Stomach (tissue), 9 donors: ENCODE results near the gene CCND2. TPM values are rescaled to one million over a fixed set of nuclear protein-coding genes. Genes with fewer than 3 reads are reported as not detected.

Experiments
- DNase-seq, 2 donors: peaks; one replicate each; pipeline versions ENCODE4 v3.0.0 to v3.0.0-alpha.2; 2013 to 2019
- H3K27ac ChIP-seq, 5 donors: fragments of 200-600 bp in 4 of 5; sonication (generic) in 4 of 5; one replicate each; pipeline ENCODE4 v1.5.1; 2013 to 2019; ENCODE audit warnings: mild to moderate bottlenecking in 1 of 5, moderate library complexity in 1 of 5
- H3K27me3 ChIP-seq, 3 donors: fragments of 200-600 bp; sonication (generic); one replicate each; pipeline ENCODE4 v1.5.1; 2017 to 2019; ENCODE audit warnings: mixed run types in 1 of 3
- H3K36me3 ChIP-seq, 4 donors: fragments of 200-600 bp; sonication (generic); 1 replicate in 3 of 4; 2 replicates in 1 of 4; pipeline ENCODE4 v1.5.1; 2016 to 2019
- H3K4me1 ChIP-seq, 4 donors: fragments of 200-600 bp; sonication (generic); one replicate each; pipeline ENCODE4 v1.5.1; 2016 to 2019
- H3K4me3 ChIP-seq, 4 donors: fragments of 200-600 bp; sonication (generic) in 3 of 4; one replicate each; pipeline ENCODE4 v1.5.1; 2016 to 2019; ENCODE audit warnings: mild to moderate bottlenecking in 1 of 4
- H3K9me3 ChIP-seq, 4 donors: fragments of 200-600 bp; sonication (generic); one replicate each; pipeline ENCODE4 v1.5.1; 2016 to 2019
- EP300 ChIP-seq: sonication (generic); formaldehyde crosslinking; IDR thresholded peaks from one replicate; pipeline ENCODE4 v1.6.1; 2017; ENCODE audit warnings: antibody characterized with exemption
- POLR2A ChIP-seq, 4 donors: fragments of 450-650 bp; IDR thresholded peaks; one replicate each; pipeline ENCODE4 v1.6.1; 2016; ENCODE audit warnings: antibody characterized with exemption in 4 of 4, control low read depth in 2 of 4, mild to moderate bottlenecking in 1 of 4, moderate library complexity in 1 of 4
- POLR2AphosphoS5 ChIP-seq, 3 donors: sonication (generic); formaldehyde crosslinking; IDR thresholded peaks; one replicate each; pipeline ENCODE4 v1.6.1; 2016; ENCODE audit warnings: antibody characterized with exemption in 3 of 3
- WGBS, 5 donors: extraction: QIAGEN DNeasy Blood & Tissue Kit in 3 of 5; methylation state at CpG; one replicate each; pipeline versions ENCODE4 v1.1.5 to v1.1.7; 2013 to 2018; 5-methylcytosine and 5-hydroxymethylcytosine counted together
- intact Hi-C: fragments of 100-400 bp; cut with DNase I; formaldehyde crosslinking; loops from one replicate; pipeline ENCODE4 v1.15.1; 2023; ENCODE audit warnings: low total_unique reads
- polyA plus RNA-seq, 3 donors: library from polyadenylated mRNA; stranded (reverse); fragments of 200-250 nt; gene quantifications; one replicate each; pipeline ENCODE4 v1.2.3, GENCODE V29; 2013
- total RNA-seq, 5 donors: library from RNA; depleted of rRNA; stranded (reverse); fragments of >200 nt; gene quantifications; one replicate each; pipeline versions ENCODE4 v1.1.0 to v1.2.3, GENCODE V29; 2014 to 2016
- TF ChIP-seq, protein P1 (sequence below), 7 experiments: fragments of 450-650 bp in 4 of 7; fragments of 200-600 bp in 3 of 7; sonication (generic) in 3 of 7; IDR thresholded peaks; one replicate each; pipeline ENCODE4 v1.5.1; 2016 to 2019; ENCODE audit warnings: antibody characterized with exemption in 7 of 7, control low read depth in 2 of 7, mild to moderate bottlenecking in 1 of 7
- donor health status: healthy with polysubstance abuse.
- donor health status: Bipolar disorder and iron deficiency.
- donor health status: healthy.

CCND2 gene
- total and polyA plus RNA-seq, 8 donors = 5.5 to 89.0 (median 28.1) TPM

DNA sequence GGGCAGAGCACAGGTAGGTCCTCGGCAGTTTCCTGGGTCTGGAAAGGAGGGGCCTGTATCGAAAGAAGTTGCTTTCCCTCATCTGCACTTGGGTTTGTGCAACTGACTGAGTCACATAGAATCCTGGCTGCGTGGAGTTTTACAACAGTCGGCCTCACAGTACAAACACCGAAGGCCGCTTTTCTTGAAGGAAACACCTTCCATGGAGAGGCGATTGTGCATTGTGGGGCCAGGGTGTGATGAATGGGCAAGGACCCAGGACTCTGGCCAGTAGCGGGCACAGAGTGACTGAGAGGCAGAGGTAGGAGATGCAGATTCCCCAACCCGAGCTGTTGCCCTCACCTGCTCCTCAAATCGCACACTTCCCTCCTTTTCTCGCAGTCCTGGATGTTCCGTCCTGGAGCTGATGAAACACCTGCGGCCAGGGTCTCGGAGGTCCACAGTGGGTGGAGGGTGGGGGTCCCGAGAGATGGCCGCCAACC, 7.7 kb downstream of the CCND2 start:
- 61 to 84% (median 78%) methylated on average over 15 to 16 of the region's 16 CpGs for WGBS, 5 donors
- H3K27me3 ChIP-seq = peaks cover 0 to 5% (median 0%) of the 10 kb centered on the region in 3 donors
- TF ChIP-seq POLR2AphosphoS5 (IDR thresholded peaks at IDR 0.05) = no peak
- no peak for TF ChIP-seq POLR2A (IDR thresholded peaks at IDR 0.05)
- no peak for TF ChIP-seq EP300
- TF ChIP-seq, protein P1, sequence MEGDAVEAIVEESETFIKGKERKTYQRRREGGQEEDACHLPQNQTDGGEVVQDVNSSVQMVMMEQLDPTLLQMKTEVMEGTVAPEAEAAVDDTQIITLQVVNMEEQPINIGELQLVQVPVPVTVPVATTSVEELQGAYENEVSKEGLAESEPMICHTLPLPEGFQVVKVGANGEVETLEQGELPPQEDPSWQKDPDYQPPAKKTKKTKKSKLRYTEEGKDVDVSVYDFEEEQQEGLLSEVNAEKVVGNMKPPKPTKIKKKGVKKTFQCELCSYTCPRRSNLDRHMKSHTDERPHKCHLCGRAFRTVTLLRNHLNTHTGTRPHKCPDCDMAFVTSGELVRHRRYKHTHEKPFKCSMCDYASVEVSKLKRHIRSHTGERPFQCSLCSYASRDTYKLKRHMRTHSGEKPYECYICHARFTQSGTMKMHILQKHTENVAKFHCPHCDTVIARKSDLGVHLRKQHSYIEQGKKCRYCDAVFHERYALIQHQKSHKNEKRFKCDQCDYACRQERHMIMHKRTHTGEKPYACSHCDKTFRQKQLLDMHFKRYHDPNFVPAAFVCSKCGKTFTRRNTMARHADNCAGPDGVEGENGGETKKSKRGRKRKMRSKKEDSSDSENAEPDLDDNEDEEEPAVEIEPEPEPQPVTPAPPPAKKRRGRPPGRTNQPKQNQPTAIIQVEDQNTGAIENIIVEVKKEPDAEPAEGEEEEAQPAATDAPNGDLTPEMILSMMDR (IDR thresholded peaks at IDR 0.05) = no peak
- DNase-seq = no peak
- intact Hi-C loops = no loop called here
- peaks cover 26 to 73% (median 64%) of the 10 kb centered on the region in 4 donors for H3K36me3 ChIP-seq
- H3K9me3 ChIP-seq = no peaks in the 10 kb centered on the region
- peaks cover 10 to 91% (median 52%) of the 10 kb centered on the region in 4 donors for H3K4me1 ChIP-seq
- no peak overlapping the region for H3K4me3 ChIP-seq
- peak overlapping the region in 4 of 5 donors; percentile 53 to 79 (median 74) for H3K27ac ChIP-seq

DNA sequence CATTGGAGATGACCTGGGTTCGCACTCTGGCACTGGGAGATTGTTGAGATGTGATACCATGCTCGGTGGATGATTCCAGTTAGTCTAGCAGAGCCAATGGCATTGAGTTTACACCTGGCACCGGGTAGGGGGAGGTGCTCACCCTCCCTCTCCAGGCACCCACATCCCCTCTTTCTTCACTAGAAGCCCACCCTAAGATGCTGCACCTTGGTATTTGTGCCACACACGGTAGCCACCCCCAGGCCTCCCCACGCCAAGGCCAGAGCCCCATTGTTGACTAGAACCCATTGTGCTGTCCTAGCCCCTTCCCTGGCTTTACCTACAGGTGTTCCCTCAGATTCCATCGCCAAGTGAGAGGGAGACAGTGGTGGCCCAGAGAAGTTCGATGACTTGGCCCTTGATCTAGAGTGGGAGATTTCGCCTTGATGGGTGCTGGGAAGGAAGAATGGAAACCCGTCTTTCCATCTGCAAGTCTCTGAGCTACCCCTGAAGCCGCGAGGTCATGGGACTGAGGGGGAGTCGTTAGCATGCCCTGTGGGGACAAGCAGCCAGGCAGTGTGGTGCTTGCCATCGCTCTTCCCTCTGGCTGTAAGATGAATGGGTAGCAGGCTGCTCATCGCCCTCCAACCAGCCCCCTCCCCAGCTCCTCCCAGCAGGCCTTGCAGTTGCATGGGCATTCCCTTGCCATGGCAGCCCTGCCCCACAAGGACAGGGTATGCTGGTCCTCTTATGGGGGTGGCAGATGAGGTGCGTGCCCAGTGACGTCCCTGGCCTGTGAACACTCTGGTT, 8.7 kb downstream of the CCND2 start:
- H3K27me3 ChIP-seq = no peaks in the 10 kb centered on the region
- intact Hi-C loops = no loop called here
- DNase-seq = no peak
- H3K27ac ChIP-seq = peak overlapping the region in 2 of 5 donors; percentile 78 to 79
- WGBS, 5 donors = 87 to 94% (median 89%) methylated on average over 11 to 16 of the region's 16 CpGs
- no peak for TF ChIP-seq POLR2AphosphoS5 (IDR thresholded peaks at IDR 0.05)
- TF ChIP-seq, protein P1 (IDR thresholded peaks at IDR 0.05) = no peak
- no peak for TF ChIP-seq EP300
- no peak overlapping the region for H3K4me3 ChIP-seq
- H3K4me1 ChIP-seq = peaks cover 11 to 91% (median 51%) of the 10 kb centered on the region in 4 donors
- peaks cover 26 to 82% (median 70%) of the 10 kb centered on the region in 4 donors for H3K36me3 ChIP-seq
- no peaks in the 10 kb centered on the region for H3K9me3 ChIP-seq

DNA sequence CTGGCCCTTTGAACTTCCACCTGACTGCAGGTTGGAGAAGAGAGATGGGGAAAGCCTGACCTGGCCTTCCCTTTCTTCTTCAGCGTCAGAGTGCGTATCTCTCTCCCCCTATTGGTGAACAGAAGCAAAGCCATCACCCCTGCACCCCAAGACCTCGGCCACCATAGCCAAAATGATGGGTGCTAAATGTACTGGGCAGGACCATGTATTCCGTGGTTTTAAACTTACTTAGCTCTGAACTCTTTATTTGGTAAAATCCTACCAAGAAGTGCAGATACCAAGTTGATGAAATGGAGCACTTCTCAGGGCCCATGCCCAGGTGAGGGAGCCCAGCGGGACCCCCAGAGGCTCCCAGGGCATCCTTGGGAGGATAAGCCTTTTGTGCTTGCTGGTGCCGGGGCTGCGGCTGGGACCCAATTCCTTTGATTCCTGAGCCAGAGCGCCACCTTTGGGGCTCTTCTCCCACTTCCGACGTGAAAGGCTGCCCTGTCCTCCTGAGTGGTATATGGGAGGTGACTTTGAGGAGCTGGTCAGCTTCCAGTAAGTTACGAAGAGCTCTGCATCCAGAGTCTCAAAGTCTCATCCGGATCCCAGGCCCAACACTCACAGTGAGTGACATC, 9.4 kb downstream of the CCND2 start:
- intact Hi-C loops = no loop called here
- 70 to 85% (median 73%) methylated on average over 9 to 12 of the region's 12 CpGs for WGBS, 5 donors

More for the DNA sequence above, 9.4 kb downstream of the CCND2 start:
- peaks cover 22 to 82% (median 70%) of the 10 kb centered on the region in 4 donors for H3K36me3 ChIP-seq
- peaks cover 14 to 91% (median 51%) of the 10 kb centered on the region in 4 donors for H3K4me1 ChIP-seq
- no peaks in the 10 kb centered on the region for H3K27me3 ChIP-seq
- H3K4me3 ChIP-seq = no peak overlapping the region
- DNase-seq = no peak
- H3K9me3 ChIP-seq = no peaks in the 10 kb centered on the region
- TF ChIP-seq POLR2AphosphoS5 (IDR thresholded peaks at IDR 0.05) (no peak), EP300 (no peak), POLR2A (IDR thresholded peaks at IDR 0.05) (no peak)
- TF ChIP-seq, protein P1 (IDR thresholded peaks at IDR 0.05) = no peak
- peak overlapping the region in 1 of 5 donors; percentile 18 for H3K27ac ChIP-seq
